Stromal cell of bone marrow (primary cell): ENCODE data around the gene SCAPER.
A peak's percentile ranks its signal among the peaks of the same experiment; 100 is the strongest.

Source experiments
- DNase-seq: peaks from one replicate; pipeline ENCODE4 v3.0.0-alpha.2; 2012; ENCODE audit warnings: low read depth

The SCAPER gene

GRCh38 chr15:76337696-76338485, 567.2 kb downstream of the SCAPER start:
- DNase-seq = no peak

GRCh38 chr15:76337059-76337695, 568.0 kb downstream of the SCAPER start:
- DNase-seq = no peak

GRCh38 chr15:76336254-76337058, 568.7 kb downstream of the SCAPER start, which contains the start of gene ISL2:
TSS of gene ISL2 (plus strand) at chr15:76336773. CDS start at chr15:76336884, 111 bp downstream.
- DNase-seq = peak; percentile 80

- no peak for DNase-seq
These were observed 569.6 kb downstream of the SCAPER start for GRCh38 chr15:76335307-76336253.

- no peak for DNase-seq
These were observed 570.5 kb downstream of the SCAPER start for GRCh38 chr15:76334438-76335306.

- DNase-seq = no peak
These were observed 571.3 kb downstream of the SCAPER start for GRCh38 chr15:76333720-76334437.

- no peak for DNase-seq
These were observed 571.8 kb downstream of the SCAPER start for GRCh38 chr15:76333309-76333708.

GRCh38 chr15:76332796-76333195, 572.3 kb downstream of the SCAPER start:
- no peak for DNase-seq

GRCh38 chr15:76330080-76330680, 575.0 kb downstream of the SCAPER start:
- peak; percentile 45 for DNase-seq

GRCh38 chr15:76328958-76329357, 576.2 kb downstream of the SCAPER start:
- no peak for DNase-seq

- no peak for DNase-seq
These were observed 576.9 kb downstream of the SCAPER start for GRCh38 chr15:76328106-76328696.

- DNase-seq = no peak
These were observed 577.7 kb downstream of the SCAPER start for GRCh38 chr15:76327191-76328105.

GRCh38 chr15:76325704-76326103, 579.4 kb downstream of the SCAPER start:
- DNase-seq = no peak

- DNase-seq = no peak
These were observed 581.1 kb downstream of the SCAPER start for GRCh38 chr15:76324066-76324465.

- DNase-seq = no peak
These were observed 583.5 kb downstream of the SCAPER start for GRCh38 chr15:76321602-76322001.

GRCh38 chr15:76321171-76321570, 584.0 kb downstream of the SCAPER start:
- DNase-seq = no peak

- no peak for DNase-seq
These were observed 585.1 kb downstream of the SCAPER start for GRCh38 chr15:76320012-76320411.

GRCh38 chr15:76313731-76314130, 591.4 kb downstream of the SCAPER start:
- DNase-seq = no peak
